ACC112 (cell line): ENCODE measurements around the gene ITPR2.

Experiments used
- H2AFZ ChIP-seq: fragments of 200-600 bp; sonication (generic); one replicate; pipeline ENCODE4 v1.6.0; 2017; ENCODE audit warnings: antibody characterized with exemption, low read length; ENCODE audit not compliant: unreplicated experiment
- H3K27ac ChIP-seq: fragments of 200-600 bp; sonication (generic); 2 replicates; pipeline ENCODE4 v1.5.1; 2014; ENCODE audit warnings: low read depth, mild to moderate bottlenecking, antibody characterized with exemption, low read length, moderate library complexity
- H3K27me3 ChIP-seq: fragments of 200-600 bp; sonication (generic); 2 replicates; pipeline ENCODE4 v1.6.1; 2014; ENCODE audit warnings: mild to moderate bottlenecking, antibody characterized with exemption, low read length, moderate library complexity, mixed read lengths; ENCODE audit not compliant: insufficient read depth
- H3K36me3 ChIP-seq: fragments of 200-600 bp; sonication (generic); 2 replicates; pipeline ENCODE4 v1.6.1; 2016; ENCODE audit warnings: mild to moderate bottlenecking, antibody characterized with exemption, low read length, moderate library complexity, mixed read lengths; ENCODE audit not compliant: insufficient read depth
- H3K4me1 ChIP-seq: fragments of 200-600 bp; sonication (generic); one replicate; pipeline ENCODE4 v1.6.1; 2016; ENCODE audit warnings: low read length, mixed read lengths; ENCODE audit not compliant: insufficient read depth, unreplicated experiment, control insufficient read depth
- H3K4me3 ChIP-seq: fragments of 200-600 bp; sonication (generic); 2 replicates; pipeline ENCODE4 v1.5.1; 2014; ENCODE audit warnings: mild to moderate bottlenecking, low read depth, low read length
- H3K79me2 ChIP-seq: fragments of 200-600 bp; sonication (generic); one replicate; pipeline ENCODE4 v1.6.0; 2016; ENCODE audit warnings: low read length; ENCODE audit not compliant: control insufficient read depth, unreplicated experiment, insufficient read depth

Gene ITPR2

DNA sequence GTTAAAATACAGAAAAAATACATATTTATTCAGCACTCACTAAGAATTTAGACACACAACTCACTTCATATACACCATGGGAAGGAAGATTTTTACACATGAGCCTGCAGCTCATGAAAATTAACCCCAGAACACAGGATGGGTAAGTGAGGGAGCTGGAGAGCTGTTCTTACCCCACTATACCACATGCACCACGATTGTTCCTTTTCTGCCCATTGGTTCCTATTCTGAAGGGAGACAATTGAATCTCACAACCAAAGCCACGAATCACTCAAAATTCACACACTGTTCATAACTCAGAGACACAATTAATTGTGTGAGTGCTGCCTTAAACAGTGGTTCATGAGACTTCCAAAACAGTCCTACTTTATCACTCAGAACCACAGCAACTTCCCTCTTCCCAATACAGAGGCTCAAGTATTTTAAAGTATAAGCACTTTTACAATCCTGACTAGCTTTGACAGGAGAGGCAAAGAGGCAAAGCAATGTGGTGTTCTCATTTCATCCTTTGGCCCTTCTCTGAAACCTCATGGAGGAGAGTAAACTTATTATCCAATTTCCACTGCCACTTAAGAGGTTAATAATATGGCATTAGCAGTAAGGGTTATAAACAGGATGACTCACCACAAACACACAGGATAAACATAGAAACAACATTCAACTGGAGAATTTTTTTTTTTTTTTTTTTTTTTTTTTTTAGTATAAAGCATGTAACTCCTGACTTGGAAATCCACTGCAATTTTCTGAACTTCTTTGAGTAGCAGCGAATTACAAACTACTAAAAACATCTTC, 59.5 kb downstream of the ITPR2 start:
- Histone ChIP-seq H3K36me3 (no peaks in the 10 kb centered on the region), H3K27me3 (no peaks in the 10 kb centered on the region), H3K4me3 (no peak overlapping the region), H2AFZ (no peak overlapping the region), H3K79me2 (no peaks in the 10 kb centered on the region), H3K27ac (no peak overlapping the region), H3K4me1 (no peaks in the 10 kb centered on the region)

- Histone ChIP-seq H3K36me3 (no peaks in the 10 kb centered on the region), H3K27ac (no peak overlapping the region), H3K4me1 (no peaks in the 10 kb centered on the region), H3K4me3 (no peak overlapping the region), H3K79me2 (no peaks in the 10 kb centered on the region), H3K27me3 (no peaks in the 10 kb centered on the region), H2AFZ (no peak overlapping the region)
Observed at GRCh38 chr12:26771861-26772260, 61.1 kb downstream of the ITPR2 start.

DNA sequence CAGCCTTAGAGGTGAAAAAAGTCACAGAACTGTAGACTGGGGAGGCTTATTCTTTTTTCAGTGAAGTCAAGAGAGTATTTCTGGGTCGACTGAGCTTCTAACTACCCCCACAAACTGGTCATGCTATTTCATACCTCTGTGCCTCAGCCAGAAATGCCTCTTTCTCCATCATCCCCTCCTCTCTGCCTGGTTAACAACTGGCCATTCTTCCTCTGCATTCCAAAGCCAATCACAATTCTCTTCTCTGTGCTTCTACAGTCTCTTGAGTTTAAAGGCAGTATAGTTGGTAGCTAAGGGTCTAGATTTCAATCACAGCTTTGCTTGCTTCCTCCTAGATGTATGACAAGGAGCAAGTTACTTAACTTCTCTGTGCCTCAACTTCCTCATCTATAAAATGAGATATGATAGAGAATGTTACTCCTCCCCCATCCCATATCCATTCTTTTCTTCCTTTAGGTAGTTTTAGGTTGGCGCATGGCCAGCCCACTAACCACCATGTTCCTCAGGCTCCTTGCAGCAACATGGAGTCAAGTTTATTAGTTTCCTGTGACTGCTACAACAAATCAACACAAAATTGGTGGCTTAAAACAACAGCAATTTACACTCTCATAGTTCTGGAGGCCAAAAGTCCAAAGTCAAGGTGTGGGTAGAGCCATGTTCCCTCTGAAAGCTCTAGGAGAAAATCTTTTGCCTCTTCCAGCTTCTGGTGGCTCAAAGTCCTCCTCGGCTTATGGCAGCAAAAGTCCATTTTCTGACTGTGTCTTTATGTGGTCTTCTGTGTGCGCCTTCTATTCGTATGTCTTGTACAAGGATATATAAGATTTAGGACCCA, 62.5 kb downstream of the ITPR2 start:
- H2AFZ ChIP-seq: no peak overlapping the region
- no peaks in the 10 kb centered on the region for H3K79me2 ChIP-seq
- H3K4me1 ChIP-seq: no peaks in the 10 kb centered on the region
- no peaks in the 10 kb centered on the region for H3K36me3 ChIP-seq
- no peak overlapping the region for H3K4me3 ChIP-seq
- H3K27me3 ChIP-seq: no peaks in the 10 kb centered on the region
- no peak overlapping the region for H3K27ac ChIP-seq

- Histone ChIP-seq H3K79me2 (no peaks in the 10 kb centered on the region), H2AFZ (no peak overlapping the region), H3K36me3 (no peaks in the 10 kb centered on the region), H3K4me1 (no peaks in the 10 kb centered on the region), H3K4me3 (no peak overlapping the region), H3K27me3 (no peaks in the 10 kb centered on the region), H3K27ac (no peak overlapping the region)
Observed at GRCh38 chr12:26769611-26770010, 63.4 kb downstream of the ITPR2 start.

GRCh38 chr12:26768611-26769603, 64.1 kb downstream of the ITPR2 start:
- Histone ChIP-seq H2AFZ (no peak overlapping the region), H3K27ac (no peak overlapping the region), H3K36me3 (no peaks in the 10 kb centered on the region), H3K4me3 (no peak overlapping the region), H3K79me2 (no peaks in the 10 kb centered on the region), H3K27me3 (no peaks in the 10 kb centered on the region), H3K4me1 (no peaks in the 10 kb centered on the region)

DNA sequence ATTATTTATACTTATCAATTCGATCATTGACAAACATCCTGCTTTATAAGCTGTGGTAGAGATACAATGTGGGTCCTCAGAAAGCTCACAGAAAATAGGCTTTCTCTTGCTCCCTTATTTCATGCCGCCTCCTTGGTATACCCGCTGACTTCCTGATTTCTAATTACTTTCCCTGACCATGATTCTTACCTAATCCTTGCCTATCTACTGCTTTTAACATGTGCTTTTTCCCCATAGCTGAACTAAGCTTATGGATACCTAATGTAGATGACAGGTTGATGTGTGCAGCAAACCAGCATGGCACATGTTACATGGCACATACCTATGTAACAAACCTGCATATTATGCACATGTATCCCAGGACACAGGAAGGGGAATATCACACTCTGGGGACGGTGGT, 65.1 kb downstream of the ITPR2 start:
- Histone ChIP-seq H3K36me3 (no peaks in the 10 kb centered on the region), H3K27ac (no peak overlapping the region), H3K4me3 (no peak overlapping the region), H3K27me3 (no peaks in the 10 kb centered on the region), H3K79me2 (no peaks in the 10 kb centered on the region), H2AFZ (no peak overlapping the region), H3K4me1 (no peaks in the 10 kb centered on the region)

DNA sequence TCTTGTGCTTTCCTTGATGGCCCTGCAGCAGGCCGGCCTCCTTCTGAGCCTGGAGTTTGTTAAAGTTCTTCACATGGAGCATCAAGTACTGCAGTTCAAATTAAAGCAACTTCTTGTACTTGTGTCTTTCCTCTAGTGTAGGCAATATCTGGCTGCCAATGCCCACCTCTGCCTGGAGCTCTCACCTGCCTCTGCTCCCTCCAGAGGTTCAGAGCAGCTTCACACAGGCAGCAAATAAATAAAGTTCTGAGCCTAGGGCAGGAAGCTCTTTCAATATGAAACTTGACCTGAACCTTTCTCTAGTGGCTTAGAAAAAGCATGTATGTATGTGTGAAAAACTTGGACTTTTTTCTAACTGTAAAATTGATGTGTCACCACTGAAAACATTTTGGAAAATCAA, 65.9 kb downstream of the ITPR2 start:
- Histone ChIP-seq H3K4me3 (no peak overlapping the region), H3K4me1 (no peaks in the 10 kb centered on the region), H3K79me2 (no peaks in the 10 kb centered on the region), H3K36me3 (no peaks in the 10 kb centered on the region; the same call in 1 of the 2 replicates), H3K27me3 (no peaks in the 10 kb centered on the region), H3K27ac (no peak overlapping the region), H2AFZ (no peak overlapping the region)

DNA sequence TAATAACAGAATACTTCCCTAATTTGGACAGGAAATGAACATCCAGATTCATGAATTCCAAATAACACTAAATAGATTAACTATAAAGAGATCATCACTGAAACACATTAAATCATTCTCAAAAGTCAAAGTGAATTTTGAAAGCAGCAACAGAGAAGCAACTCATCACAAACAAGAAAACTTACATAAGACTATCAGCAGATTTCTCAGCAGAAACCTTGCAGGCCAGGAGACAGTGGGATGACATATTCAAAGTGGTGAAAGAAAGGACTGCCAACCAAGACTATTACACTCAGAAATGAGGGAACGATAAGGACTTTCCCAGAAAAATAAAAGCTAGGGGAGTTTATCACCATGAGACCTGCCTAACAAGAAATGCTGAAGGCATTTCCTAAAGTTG, 70.8 kb downstream of the ITPR2 start:
- Histone ChIP-seq H3K4me3 (no peak overlapping the region), H3K79me2 (no peaks in the 10 kb centered on the region), H3K27ac (no peak overlapping the region), H3K36me3 (no peaks in the 10 kb centered on the region; the same call in 1 of the 2 replicates), H3K27me3 (no peaks in the 10 kb centered on the region), H3K4me1 (no peaks in the 10 kb centered on the region), H2AFZ (no peak overlapping the region)

DNA sequence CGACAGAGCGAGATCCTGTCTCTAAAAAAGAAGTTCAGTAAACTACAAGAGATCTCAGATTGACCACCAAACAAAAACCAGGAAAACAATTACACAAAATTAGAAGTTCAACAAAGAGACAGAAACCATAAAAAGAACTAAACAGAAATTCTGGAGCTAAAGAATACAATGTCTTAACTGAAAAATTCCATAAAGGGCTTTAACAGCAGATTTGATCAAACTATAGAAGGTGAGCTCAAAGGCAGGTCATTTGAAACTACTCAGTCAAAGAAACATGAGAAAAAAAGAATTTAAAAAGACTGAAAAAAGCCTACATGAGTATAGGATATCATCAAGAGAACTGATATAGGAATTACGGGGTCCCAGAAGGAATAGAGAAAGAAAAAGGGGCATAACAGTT, 71.2 kb downstream of the ITPR2 start:
- Histone ChIP-seq H3K79me2 (no peaks in the 10 kb centered on the region), H3K27ac (no peak overlapping the region), H3K4me3 (no peak overlapping the region), H3K4me1 (no peaks in the 10 kb centered on the region), H2AFZ (no peak overlapping the region), H3K27me3 (no peaks in the 10 kb centered on the region), H3K36me3 (no peaks in the 10 kb centered on the region; the same call in 1 of the 2 replicates)

DNA sequence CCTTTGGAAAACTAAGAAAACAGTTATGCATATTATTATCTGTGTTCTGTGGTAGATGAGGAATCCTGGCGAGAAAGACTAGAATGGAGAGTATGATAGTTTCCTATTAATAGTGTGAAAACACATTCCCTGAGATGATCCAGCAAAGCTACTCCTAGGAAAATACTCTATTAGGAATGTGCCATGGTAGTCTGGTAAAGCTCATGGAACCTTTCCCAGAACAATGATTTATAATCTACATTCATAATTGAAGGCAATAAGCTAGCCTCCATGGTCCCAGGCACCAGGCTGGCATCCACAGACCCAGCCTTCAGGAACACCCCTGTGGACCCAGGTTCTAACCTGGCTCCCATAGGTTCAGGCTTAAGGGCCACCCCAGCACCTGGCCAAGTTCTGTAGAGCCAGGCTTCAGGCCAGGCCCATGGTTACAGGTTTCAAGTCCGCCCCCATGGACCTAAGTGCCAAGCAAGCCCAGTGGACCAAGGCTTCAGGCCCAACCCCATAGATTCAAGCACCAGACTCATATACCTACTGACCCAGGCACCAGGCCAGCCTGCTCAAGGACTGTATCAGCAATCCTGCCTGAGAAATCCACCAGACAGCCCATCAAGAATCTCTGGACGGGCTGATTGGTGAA, 72.2 kb downstream of the ITPR2 start:
- H3K4me3 ChIP-seq: no peak overlapping the region
- H3K4me1 ChIP-seq: no peaks in the 10 kb centered on the region
- H3K27me3 ChIP-seq: no peaks in the 10 kb centered on the region
- no peaks in the 10 kb centered on the region for H3K79me2 ChIP-seq
- no peak overlapping the region for H3K27ac ChIP-seq
- H3K36me3 ChIP-seq: no peaks in the 10 kb centered on the region; the same call in 1 of the 2 replicates
- no peak overlapping the region for H2AFZ ChIP-seq
